HG03139 (cell line): ENCODE measurements around the gene MYO1F.
"Not testable (repeated sequence)": the region's sequence is repeated elsewhere in the genome, so short reads cannot be mapped to it uniquely, and the experiment has no call there.

Experiments
- ATAC-seq: cut with Tn5 transposase; IDR thresholded peaks from one replicate; pipeline ENCODE4 v1.9.1; 2021; ENCODE audit not compliant: unreplicated experiment

Gene MYO1F

DNA sequence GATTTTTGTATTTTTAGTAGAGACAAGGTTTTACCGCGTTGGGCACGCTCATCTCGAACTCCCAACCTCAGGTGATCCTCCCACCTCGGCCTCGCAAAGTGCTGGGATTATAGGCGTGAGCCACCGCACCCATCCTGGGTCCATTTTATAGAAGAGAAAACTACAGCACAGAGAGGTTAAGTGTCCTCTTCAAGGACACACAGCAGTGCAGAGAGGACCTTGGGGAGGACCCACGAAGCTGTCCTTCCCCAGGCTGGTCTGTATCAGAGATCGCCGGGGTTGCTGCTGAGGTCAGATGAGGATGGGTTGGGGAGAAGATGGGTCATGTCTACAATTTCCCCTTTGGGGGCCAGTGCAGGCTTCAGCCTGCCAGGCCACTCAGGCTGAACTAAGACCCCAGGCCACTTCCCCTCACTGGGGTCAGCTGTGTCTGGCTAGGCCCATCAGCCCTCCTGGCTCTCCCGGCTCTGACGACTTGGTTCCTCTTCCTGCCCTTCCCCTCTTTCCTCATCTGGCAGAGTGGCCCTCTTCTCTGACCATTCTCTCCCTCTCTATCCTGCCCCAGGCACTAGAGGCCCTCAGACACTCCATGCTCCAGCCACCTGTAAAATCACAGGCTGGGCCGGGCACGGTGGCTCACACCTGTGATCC lies 9.6 kb downstream of the MYO1F start:
- ATAC-seq: no peak

DNA sequence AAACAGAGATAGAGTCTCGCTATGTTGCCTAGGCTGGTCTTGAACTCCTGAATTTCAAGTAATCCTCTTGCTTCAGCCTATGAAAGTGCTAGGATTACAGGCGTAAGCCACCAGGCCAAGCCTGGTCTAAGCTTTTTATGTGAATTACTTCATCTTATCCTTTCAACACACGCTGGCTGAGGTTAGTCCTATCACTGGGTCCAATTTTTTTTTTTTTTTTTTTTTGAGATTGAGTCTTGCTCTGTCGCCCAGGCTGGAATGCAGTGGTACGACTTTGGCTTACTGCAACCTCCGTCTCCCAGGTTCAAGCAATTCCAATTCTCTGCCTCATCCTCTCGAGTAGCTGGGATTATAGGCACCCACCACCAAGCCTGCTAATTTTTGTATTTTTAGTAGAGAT lies 10.4 kb downstream of the MYO1F start:
- ATAC-seq: no peak

- not testable (repeated sequence) for ATAC-seq
These were observed 12.4 kb downstream of the MYO1F start for GRCh38 chr19:8564866-8565265.

DNA sequence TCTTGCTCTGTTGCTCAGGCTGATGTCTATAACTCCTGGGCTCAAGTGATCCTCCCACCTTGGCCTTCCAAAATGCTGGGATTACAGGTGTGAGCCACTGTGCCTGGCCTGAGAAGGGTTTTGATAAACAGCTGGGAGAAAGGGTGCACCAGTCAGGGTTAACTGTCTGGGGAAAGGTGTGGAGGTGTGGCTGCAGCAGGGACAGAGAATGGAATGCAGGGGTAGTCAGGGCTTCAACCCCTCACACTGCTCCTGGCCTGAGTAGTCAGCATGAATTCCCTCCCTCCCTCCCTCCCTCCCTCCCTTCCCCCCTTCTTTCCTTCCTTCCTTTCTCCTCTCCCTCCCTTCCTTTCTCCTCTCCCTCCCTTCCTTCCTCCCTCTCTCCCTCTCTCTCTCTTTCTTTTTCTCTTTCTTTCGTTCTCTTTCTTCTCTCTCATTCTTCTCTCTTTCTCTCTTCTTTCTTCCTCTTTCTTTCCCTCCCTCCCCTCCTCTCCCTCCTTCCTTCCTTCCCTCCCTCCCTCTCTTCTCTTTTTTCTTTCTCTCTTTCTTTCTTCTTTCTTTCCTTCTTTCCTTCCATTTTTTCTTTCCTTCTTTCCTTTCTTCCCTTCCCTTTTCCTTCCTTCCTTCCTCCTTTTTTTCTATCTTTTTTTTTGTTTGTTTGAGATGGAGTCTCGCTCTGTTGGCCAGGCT lies 16.0 kb downstream of the MYO1F start:
- no peak for ATAC-seq

- ATAC-seq: no peak
These were observed 18.9 kb downstream of the MYO1F start for GRCh38 chr19:8558325-8558724.

- ATAC-seq: no peak
These were observed 19.5 kb downstream of the MYO1F start for GRCh38 chr19:8557642-8558238.

GRCh38 chr19:8553729-8554128 lies 23.5 kb downstream of the MYO1F start:
- ATAC-seq: not testable (repeated sequence)

DNA sequence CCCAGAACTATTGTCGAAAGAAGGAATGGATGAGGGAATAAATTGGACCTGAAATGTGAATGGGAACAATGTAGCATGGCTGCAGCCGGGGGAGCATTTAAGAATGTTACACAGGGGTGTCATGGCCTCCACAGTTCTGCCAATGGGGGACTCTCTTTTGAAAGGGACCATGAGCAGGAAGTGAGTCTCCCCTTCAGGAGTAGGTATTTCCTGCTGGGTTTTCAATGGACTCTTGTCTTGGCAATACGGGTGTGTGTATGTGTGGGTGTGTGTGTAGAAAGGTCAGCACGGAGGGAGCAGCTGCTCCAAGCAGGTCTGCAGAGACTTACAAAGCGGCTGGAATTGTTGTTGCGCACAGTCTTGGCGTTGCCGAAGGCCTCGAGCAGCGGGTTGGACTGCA lies 24.4 kb downstream of the MYO1F start:
- no peak for ATAC-seq

GRCh38 chr19:8550070-8550469 lies 27.2 kb downstream of the MYO1F start:
- no peak for ATAC-seq

DNA sequence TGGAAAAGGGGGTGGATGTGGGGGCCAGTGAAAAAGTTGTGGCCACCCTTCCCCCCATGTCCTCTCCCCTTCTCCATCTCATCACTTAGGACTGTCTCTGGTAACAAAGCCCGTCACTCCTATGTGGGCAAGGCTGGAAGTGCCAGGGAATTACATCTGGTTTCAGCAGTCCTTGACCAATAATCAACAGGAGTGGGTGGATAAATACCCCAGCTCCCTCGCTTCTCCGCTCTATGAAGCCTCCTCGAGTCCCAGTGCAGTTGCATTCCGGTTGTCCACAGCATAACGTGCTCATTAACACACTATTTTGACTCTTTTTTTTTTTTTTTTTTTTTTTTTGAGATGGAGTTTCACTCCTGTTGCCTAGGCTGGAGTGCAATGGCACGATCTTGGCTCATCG lies 31.5 kb downstream of the MYO1F start:
- ATAC-seq: no peak

- ATAC-seq: no peak
These were observed 33.1 kb downstream of the MYO1F start for GRCh38 chr19:8544168-8544567.

GRCh38 chr19:8539621-8540149 lies 37.6 kb downstream of the MYO1F start:
- no peak for ATAC-seq

- ATAC-seq: no peak
These were observed 40.1 kb downstream of the MYO1F start for GRCh38 chr19:8537099-8537498.

- ATAC-seq: no peak
These were observed 41.0 kb downstream of the MYO1F start for GRCh38 chr19:8536282-8536681.

- ATAC-seq: no peak
These were observed 45.0 kb downstream of the MYO1F start for GRCh38 chr19:8532225-8532624.

DNA sequence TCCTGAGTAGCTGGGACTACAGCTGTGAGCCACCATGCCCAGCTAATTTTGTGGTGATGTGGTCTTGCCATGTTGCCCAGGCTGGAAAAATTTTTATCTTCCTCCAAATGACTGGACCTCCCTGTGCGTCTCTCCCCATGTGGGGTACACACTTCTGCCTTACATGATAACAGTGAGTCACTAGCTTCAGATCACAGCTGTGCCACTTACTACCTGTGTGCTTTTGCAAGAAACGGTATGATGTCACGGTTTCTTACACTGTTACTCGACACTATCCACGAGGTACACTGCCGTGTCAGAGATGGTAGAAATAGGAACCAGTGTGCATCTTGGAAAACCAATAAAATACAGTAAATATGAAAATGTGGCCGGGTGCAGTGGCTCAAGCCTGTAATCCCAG lies 45.8 kb downstream of the MYO1F start:
- no peak for ATAC-seq

DNA sequence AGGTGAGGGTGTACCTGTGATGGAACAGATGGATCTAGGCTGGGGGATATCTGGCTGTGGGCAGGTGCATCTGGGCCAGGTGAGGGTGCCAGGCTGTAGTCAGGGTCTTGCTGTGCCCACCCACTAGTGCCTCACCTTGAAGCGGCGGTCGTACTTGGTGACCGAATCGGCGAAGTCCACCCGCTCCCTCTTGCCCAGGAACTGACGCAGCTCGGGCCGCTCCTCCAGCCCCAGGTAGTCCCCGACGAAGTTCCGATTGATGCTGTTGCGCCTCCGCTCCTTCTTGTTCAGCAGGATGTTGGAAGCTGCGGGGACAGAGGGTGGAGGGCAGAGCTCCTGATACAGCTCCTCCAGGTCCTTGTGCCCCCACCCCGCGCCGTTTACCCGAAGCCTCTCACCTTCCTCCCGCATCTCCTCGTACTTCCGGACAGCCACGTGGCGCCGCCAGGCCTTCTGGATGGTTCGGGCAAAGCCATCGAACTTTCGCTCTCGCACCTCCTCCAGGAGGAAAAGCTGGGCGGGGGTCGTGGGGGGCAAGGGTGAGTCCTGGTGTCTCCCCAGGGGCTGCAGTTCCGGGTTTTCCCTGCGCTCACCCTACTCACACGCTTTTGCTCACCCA lies 47.1 kb downstream of the MYO1F start:
- no peak for ATAC-seq

DNA sequence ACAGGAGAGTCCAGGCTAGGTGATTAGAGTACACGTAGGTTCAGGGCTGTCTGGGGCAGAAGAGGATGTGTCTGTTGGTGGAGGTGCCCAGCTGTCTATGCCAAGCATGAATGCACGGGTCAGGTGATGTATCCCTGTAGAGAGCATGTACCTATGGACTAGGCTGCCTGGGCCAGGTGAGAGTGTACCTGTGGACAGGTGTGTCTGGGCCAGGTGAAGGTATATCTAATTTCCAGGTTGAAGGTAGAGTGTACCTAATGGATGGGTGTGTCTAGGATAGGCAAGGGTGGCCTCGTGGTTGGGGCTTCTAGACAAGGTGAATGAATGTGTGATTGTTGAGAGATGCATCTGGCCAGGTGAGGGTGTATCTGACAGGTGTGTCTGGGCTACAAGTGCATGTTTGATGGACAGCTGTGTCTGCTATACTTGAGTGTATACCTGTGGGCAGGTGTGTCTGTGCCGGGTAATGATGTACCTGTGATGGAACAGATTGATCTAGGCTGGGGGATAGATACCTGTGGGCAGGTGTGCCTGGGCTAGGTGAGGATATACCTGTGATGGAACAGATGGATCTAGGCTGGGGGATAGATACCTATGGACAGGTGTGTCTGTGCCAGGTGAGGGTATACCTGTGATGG lies 47.8 kb downstream of the MYO1F start:
- ATAC-seq: no peak

DNA sequence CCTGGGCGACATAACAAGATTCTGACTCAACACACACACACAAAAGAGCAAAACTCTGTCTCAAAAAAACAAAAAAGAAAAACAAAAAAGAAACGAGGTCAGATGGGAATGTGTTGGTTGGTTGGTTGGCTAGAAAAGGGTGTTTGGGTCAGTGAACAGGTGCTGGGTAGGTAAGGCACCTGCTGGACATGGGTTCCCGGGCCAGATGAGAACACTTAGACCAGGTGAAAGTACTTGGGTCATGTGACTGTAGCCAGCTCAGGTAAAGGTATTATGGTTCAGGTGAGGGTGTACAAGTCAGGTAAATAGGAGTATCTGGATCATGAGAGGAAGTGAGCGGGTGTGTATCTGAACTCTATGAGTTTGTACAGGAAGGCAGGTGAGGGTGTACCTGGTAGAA lies 48.7 kb downstream of the MYO1F start:
- ATAC-seq: no peak

DNA sequence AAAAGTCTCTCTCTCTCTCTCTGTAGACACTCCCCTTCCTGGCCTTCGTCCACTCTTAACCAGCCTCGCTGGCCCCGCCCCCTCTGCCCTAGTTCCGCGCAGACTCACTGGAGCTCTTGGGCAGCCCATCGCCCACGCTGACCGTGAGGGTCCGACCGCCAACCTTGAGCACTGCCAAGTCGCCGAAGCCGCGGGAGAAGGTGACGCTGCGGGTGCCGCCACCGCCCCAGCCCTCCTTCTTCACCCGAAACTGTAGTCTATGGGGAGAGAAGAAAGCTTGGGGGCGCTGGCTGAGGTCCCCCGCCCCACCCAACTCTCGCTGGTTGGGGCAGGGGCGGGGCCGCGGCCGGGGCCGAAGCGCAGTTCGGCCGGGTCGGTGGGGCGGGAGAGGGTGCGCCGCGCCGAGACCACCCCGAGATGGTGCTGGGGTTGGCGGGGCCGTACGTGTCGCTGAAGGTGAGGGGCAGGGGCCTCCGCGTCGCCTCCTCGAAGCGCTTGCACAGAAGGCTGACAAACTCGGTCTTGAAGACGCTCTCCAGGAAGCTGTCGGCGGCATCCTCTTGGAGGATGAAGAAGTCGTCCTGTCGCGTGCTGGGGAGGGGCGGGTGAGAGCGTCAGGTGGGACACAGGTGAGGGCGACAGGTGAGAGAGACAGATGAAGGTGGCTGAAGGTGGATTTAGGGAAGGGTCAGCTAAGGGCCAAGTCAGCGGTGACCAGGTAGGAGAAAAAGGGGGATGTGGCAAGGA lies 50.7 kb downstream of the MYO1F start:
- ATAC-seq: no peak

DNA sequence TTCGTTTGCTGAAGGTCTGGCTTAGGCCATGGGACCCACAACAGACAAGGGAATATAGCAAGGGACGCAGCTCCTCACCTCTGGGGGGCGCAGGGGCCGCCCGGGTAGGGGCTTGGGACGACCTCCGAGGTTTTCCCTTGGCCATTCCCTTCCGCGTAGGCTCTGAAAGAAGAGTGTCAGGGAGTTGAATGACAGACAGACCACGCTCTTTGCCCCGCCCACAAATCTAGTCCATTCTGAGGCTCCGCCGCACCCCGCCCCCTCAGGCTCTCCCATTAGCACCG lies 51.9 kb downstream of the MYO1F start:
- no peak for ATAC-seq
